GM18502 (cell line): ENCODE measurements around the gene CIB2.
A peak's percentile ranks its signal among the peaks of the same experiment; 100 is the strongest.
"Not testable (repeated sequence)": the region's sequence is repeated elsewhere in the genome, so short reads cannot be mapped to it uniquely, and the experiment has no call there.

Source experiments
- ATAC-seq: cut with Tn5 transposase; IDR thresholded peaks from one replicate; pipeline ENCODE4 v1.9.1; 2021; ENCODE audit warnings: mild to moderate bottlenecking; ENCODE audit not compliant: unreplicated experiment, poor library complexity

Gene CIB2

DNA sequence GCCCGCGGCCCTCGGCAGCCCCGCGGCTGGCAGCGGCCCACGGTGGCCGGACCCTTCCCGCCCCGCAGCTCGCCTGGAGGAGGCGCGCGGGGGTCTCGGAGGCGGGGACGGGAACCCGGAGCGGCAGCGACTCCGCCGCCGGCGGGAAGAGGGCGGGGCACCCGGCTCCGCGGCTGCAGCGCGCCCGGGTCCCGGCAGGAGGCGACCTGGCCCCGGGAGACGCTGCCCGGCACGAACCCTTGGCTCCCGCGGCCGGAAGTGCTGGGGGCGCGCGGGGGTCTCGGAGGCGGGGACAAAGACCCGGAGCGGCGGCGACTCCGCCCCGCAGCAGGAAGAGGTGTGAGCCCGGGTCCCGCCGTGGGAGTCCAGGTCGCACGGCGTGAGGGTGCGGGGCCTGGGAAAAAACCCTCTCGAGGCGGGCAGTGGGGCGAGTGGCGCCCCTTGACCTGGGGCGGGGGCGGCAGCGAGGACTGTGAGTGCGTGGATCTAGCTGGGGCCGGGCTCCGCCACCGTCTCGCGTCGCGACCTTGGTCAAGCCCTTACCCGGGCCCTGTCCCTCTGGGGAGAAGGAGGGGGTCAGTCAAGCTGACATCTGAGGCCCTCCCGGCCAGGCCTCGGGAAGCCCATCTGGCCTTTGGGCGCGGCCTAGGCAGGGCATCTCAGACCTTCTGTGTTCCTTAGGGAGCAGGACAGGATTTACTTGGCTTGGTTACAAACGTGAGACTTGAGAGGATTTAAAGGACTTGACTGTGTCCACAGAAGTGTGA is at the start of gene CIB2:
TSS of gene CIB2 (minus strand) at position 151 of the 767 bp plus-strand sequence. CDS start 230 bp downstream, outside the sequence.
- ATAC-seq, result peak; percentile 84

DNA sequence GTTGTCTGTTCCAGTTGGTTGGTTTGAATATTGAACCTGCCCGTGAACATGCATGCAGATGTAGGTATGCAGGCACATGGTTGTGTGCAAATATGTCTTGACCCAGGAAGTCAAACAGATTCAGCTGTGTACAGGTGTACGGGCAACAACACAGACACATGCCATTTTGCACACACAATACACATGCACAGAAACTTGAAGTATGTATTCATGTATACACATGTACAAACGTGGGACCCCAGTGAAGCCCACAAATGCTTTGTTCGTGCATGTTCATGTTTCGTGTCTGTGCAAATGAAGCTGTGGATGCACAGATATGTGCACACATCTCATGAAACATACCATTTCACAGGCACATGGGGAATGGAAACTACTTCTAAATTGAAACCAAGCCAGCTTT is 48.7 kb upstream of the CIB2 start:
- ATAC-seq, result no peak

DNA sequence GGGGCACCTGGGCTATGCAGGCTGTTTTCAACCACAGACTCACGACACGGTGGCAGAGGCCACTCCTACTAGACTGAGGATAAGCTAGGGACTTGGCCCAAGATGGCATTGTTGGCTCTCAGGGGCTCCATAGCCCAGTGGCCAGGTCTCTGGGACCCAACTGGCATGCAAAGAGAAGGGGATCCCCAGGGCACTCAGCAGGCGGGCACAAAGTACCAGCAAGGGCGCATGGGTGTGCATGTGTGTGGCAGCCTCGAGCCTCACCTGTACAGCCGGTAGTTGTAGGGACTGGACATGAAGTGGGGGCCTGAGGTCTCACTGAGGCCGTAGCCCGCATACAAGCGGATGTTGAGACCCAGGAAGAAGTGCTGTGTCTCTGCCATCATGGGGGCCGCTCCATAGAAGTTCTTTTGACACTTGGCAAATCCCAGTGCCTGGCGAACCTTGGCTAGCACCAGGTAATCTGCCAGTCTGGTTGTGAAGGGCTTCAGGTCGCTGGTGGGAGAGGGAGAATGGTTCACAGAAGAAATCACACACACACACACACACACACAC is 48.1 kb upstream of the CIB2 start:
- no peak for ATAC-seq

DNA sequence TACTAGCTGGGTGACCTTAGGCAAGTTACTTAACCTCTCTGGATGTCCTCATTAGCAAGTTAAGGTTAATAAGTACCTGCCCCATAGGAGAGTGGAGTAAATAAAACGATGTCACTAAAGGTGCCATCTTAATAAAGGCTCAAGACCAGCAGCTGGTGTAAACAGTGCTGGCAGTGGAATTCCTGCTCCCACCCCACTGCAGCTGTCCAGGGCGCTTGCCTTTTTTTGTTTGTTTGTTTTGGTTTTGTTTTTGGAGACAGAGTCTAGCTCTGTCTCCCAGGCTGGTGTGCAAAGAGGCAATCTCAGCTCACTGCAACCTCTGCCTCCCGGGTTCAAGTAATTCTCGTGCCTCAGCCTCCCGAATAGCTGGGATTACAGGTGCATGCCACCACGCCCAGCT is 46.8 kb upstream of the CIB2 start:
- no peak for ATAC-seq

DNA sequence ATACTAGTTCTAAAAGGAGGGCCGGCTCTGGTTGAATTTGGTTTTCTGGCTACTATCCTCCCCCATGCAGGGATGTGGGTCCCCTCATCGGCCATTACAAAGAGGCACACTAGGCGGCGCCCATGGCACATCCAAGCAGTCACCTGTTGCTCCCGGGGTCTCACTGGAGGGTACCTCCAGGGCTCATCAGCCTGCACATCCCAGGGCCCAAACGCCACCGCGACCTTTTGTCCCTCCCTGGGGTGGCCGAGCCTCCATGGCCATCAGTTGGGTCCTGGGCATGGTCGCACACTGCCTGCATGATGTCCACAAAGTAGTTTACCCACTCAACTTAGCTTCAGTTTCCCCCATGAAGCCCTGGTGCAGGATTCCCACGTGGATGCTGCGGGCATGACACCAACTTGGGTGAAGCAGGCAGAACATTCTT is 46.2 kb upstream of the CIB2 start:
- ATAC-seq, result no peak

DNA sequence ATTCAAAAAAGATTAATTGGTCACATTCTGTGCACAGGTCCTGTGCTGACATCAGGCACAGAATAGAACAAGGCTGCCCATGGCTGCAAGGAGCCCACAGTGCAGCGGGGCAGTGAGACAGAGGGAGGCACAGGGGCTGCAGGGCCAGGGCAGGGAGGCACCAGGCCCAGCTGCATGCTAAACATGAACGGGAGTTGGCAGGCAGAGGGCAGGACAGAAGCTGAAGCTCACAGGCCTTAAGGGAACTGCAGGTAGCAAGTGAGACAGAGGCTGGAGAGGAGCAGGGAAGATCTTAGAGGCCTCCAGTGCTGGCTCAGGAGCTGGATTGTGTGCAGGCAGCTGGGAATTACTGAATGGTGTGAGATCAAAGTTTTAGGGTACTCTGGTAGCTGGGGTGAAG is 44.1 kb upstream of the CIB2 start:
- ATAC-seq, result no peak

DNA sequence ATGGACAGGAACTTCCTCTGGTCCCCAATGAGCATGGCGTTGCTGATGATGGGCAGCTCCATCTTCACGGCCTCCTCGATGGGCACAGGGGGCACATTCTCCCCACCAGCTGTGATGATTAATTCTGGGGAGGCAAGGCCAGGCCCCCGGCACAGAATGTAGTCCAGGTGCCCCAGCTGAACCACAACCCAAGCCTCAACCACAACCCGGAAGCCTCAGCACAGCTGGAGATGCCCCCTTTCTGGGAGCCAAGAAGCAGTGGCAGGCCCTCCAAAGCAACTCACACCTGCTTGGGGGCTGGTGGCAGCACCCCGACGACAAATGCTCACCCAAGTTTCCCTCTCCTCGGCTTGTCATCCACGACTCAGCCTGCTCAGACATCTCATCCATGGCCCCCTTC is 43.2 kb upstream of the CIB2 start:
- no peak for ATAC-seq

DNA sequence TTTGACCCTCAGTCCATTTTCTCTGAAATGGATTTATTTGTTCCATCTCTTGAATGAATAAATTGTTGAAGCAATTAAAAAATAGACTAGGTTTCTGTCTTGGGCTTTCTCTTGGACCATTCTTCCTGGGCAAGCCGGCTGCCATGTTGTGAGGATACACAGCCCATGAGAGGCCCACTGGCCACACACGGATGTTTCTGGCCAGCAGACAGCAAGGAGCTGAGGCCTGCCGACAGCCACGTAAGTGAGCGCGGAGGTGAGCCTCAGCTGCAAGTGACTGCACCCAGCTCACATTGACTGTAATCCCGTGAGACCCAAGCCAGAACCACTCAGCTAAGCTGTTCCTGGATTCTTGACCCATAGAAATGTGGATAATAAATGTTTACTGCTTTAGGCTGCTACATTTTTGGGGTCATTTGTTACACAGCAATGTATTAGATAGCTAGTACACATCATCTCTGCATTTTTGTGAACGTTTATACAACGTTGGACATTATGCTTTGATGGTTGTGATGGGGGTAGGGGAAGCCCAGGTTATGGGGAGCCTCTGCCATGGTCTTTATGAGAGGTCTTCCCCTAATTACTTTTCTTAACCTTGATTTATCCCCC is 40.7 kb upstream of the CIB2 start:
- ATAC-seq, result no peak

DNA sequence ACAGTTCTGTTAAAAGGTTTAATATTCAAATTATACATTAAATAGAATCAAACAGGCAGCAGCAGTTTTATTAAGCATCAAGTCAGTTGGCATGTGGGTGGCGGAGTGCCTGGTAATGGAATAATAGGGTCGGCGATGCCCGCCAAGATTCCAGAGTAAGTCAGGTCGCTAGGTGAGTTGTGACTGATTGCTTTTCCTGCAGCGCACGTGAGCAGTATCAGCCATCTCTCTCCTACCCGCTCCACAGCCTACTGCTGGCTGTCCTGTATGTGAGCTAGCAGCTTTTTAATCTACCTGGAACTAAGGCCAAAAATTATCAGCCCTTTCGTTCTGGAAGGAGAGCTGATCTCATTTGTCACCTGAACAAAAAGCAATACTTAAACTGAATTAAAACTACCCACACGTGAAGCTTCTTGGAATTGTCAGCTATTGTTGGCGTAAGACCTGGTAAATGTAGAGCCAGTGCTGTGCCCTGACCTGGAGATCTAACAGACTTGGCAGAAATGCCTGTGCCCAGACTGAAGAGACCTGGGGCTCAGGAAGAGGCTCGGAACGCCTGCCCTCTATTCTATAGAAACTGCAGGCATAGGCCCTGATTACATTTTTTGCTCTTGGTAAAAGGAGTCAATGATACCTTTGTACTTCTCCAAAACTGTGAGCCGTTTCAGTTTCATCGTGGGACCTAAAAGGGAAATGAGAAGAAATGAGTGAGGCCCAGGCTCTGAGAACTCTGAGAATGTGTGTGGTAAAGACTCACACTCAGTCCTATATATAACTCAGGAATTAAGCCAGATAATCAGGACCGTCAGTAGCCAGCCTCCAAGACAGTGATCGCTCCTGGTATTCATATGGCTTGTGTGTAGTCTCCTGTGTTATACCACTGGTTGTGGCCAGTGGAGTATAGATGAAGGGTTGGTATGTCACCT is 39.9 kb upstream of the CIB2 start:
- peak; percentile 62 for ATAC-seq

DNA sequence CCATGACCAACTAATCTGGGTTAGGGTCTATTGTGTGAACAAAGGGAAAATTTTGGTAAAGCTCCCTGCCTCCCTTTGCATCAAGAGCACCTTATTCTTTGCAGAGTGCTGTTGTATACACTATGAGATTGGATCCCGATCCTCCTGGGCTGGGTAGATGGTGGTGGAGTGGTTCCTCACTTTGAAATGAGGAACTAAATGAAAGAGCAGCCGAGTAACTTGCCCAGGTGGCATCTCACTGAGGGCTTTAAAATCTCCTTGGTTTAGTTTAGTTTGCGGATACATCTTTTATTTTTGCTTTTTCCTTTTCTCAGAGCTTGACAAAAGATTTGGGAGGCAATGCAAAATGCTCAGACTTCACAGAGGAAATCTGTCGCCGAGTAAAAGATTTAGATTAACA is 37.4 kb upstream of the CIB2 start:
- ATAC-seq, result no peak

DNA sequence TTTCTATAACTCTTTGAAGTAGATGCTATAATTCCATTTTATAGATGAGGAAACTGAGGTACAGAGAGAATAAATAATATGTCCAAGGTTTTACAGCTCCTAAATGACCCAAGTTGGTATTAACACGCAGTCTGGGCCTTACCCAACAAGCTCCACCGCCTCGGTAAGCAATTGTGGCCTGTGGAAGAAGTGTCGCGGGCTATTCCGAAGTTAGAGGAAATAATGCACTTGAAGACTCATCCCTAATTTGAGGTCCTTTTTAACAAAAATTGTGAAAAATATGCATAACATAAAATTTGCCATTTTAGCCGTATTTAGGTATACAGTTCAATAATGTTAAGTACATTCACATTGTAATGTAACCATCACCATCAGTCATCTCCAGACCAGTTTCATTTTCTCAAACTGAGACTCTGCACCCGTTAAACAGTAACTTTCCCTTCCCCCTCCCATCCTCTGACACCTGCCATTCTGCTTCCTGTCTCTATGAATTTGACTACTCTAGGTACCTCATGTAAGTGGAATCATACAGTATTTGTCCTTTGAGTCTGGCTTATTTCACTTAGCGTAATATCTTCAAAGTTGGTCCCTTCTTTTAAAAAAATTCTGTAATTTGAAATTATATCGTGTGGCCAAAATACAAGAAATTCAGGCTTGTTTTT is 36.1 kb upstream of the CIB2 start:
- peak; percentile 72 for ATAC-seq

DNA sequence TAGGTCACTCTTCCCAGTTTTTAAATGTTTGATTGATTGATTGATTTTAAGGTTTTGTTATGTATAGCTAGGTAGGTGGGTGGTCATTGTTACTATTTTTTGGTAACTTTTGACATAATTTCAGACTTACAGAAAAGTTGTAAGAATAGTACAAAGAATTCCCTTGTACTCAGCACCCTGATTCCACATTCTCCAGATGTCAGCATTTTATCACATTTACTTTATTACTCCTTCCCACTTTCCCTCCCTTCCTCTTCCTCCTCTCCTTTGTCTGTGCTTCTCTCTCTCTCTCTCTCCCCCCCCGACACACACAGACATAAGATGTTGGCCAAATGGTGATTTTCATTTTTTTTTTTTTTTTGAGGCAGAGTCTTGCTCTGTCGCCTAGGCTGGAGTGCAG is 32.8 kb upstream of the CIB2 start:
- no peak for ATAC-seq

DNA sequence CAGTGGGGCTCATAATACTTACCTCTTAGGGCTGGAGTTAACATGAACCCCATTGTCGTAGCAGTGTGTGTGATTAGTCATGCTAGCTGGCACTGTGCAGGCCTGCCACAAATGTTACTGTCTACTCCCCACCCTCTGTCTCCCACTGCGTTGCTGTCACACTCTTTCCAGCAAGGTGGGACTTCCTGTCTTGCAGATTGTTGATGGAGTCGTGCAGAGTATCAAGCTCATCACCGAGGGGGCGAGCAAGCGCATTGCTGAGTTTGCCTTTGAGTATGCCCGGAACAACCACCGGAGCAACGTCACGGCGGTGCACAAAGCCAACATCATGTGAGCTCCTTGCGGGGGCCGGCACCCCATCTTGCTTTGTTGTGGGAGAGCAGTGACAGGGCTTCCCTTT is 30.8 kb upstream of the CIB2 start:
- ATAC-seq, result no peak

DNA sequence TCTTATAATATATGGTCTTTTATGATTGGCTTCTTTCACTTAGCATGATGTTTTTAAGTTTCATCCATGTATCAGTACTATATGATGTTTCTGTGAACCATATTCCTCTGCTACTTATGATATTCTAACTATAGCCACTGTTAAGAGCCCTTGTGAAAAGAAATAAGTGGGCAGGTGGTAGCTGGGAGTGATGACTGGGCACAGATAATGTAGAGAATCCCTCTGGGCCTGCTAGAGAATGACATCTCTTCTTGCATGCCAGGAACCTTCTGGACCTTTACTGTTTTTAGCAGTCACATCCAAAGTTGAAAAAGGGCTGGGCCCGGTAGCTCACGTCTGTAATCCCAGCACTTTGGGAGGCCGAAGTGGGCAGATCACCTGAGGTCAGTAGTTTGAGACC is 28.1 kb upstream of the CIB2 start:
- no peak for ATAC-seq

DNA sequence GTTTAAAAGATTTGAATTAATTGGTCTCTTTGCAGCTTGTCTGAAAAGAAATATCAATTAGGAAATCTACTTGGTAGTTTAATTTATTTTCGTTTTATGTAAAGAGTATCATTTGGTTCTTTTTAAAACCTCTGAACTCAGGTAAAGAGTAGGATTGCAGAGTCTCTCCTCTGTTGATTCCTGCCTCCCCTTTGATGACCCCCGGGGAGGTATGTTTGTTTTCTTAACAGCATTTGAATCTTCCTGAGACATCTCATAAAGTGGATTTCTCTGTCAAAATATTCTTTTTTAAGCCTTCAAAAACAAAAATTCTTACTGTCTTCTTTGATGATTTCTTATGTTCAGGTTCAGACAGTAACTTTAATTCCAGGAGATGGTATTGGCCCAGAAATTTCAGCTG is 26.0 kb upstream of the CIB2 start:
- no peak for ATAC-seq

DNA sequence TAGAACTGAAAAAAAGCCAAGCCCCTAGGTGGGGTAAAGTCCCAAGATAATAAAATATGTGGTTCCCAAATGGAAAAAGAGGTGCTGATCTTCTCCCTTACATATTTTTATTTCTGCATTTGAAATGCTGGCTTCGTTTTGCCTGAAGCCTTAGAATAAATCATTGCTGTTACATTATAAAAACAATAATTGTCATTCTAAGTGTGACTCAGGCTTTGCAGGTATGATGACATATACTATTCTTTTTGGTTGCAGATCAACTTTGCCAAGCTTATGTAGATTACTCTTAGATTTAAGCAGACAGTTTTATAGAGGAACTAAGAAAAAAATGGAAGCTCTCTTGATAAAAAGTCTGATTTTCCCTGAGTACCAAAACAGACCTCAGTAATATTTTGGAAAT is 25.4 kb upstream of the CIB2 start:
- no peak for ATAC-seq

DNA sequence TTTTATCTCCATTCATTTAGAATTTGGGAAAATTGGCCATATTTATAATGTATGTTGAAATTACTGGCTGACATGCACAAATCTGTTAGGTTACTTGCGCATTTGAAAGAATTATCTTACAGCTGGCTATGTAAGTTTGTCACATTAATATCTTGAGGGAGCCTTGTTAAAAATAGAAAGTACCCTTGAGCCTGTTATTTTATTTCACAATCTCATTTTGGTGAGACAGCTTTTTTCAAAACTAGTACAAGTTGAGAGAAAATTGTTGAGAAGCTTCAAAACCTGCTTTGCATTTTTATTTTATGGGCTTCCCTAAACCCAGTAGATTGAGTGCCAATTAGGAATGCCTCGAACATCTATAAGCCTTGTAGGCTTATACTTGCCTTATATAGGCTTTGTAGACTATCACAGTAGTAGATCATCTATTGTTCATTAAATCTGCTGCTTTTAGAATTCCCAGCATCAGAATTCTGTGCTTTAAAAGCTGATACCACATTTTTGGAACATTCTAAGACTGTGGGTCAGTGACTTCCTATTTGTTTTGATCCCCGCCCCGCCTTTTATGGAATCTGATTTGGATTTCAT is 24.2 kb upstream of the CIB2 start:
- no peak for ATAC-seq

DNA sequence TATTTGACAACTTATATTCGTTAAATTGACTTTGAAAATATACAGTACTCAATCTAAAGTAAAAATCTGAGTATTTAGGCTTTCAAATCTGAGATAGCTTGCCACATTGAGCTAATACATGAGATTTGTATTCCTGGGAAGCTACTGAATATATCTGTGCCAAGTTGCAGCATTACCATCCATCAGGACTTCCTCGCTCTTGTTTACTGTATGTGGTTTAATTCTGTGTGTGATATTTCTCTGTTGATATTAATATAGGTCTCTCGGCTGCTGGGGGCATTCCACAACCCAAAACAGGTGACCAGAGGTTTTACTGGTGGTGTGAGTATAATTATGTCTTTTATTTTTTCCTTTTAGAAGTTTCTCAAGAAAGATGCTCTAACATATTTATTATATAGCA is 23.7 kb upstream of the CIB2 start:
- ATAC-seq, result no peak

DNA sequence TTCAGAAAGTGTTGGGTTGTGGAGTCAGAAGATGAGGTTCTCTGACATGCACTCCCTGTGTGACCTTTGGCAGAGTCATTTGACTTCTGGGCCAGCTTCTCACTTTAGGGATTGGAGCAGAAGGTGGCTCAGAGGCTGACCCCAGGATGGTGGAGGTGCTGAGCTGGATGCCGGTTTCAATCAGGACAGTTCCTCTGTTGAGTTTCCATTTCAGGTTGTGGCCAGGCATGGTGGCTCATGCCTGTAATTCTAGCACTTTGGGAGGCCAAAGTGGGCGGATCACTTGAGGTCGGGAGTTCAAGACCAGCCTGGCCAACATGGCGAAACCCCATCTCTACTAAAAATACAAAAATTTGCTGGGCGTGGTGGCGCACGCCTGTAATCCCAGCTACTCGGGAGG is 19.8 kb upstream of the CIB2 start:
- not testable (repeated sequence) for ATAC-seq
